K562 (cell line): ENCODE results near the gene PRPF6. TPM values are rescaled to one million over a fixed set of nuclear protein-coding genes. Genes with fewer than 3 reads are reported as not detected.
A peak's percentile ranks its signal among the peaks of the same experiment; 100 is the strongest.

ENCODE experiments used
- ATAC-seq: fragments of 200-7000 bp; cut with Tn5 transposase; 3 replicates; pipeline ENCODE4 v1.9.1; 2020; ENCODE audit warnings: moderate library complexity
- BruUV-seq: library from RNA; stranded (reverse); fragments of 400-500 nt; replicated peaks from 2 replicates; lab custom pipeline; 2021; lab: Mats Ljungman, UMichigan
- CTCF ChIA-PET: fragments of 300-600 bp; formaldehyde crosslinking; extraction: SDS; loops from one replicate; lab custom pipeline; 2021; ENCODE audit warnings: low intra/inter-chr PET ratio; lab: Yijun Ruan, JAX
- POLR2A ChIA-PET: fragments of 300-600, 350-650 bp; sonication (Branson Sonifier 250); formaldehyde crosslinking; extraction: SDS; loops from one replicate; lab custom pipeline; 2021; ENCODE audit warnings: antibody characterized with exemption, inconsistent platforms; lab: Yijun Ruan, JAX
- DNase-seq, 4 experiments: peaks; one replicate each; pipeline versions ENCODE4 v3.0.0 to v3.0.0-alpha.2; 2011 to 2018; ENCODE audit warnings: low spot score in 3 of 4, mixed read lengths in 3 of 4; ENCODE audit errors: extremely low read depth in 1 of 4
- FAIRE-seq: peaks from 2 replicates; lab custom pipeline; 2011; peaks lifted over from hg19 to GRCh38; lab: Jason Lieb, UNC
- H2AFZ ChIP-seq: 2 replicates; pipeline ENCODE4 v1.6.0; 2011; ENCODE audit warnings: low read depth, low read length, control low read depth, inconsistent platforms
- H3K27ac ChIP-seq: fragments of 200-600 bp; 3 replicates; pipeline ENCODE4 v1.8.0; 2011; ENCODE audit warnings: low read depth, mild to moderate bottlenecking, control low read depth, inconsistent platforms, low read length, moderate library complexity, mixed read lengths; ENCODE audit errors: extremely low read depth
- H3K27me3 ChIP-seq, 2 experiments: fragments of 300-600 bp in 1 of 2; 2 replicates in 1 of 2; 3 replicates in 1 of 2; pipeline versions ENCODE4 v1.6.0 to v1.8.0; 2011; ENCODE audit warnings: inconsistent platforms in 2 of 2, low read length in 2 of 2, mild to moderate bottlenecking in 1 of 2, mixed read lengths in 1 of 2, moderate library complexity in 1 of 2; ENCODE audit not compliant: control insufficient read depth in 2 of 2, insufficient read depth in 2 of 2
- H3K36me3 ChIP-seq: fragments of 300-600 bp; 3 replicates; pipeline ENCODE4 v1.8.0; 2011; ENCODE audit warnings: mild to moderate bottlenecking, low read length, inconsistent platforms; ENCODE audit not compliant: control insufficient read depth, insufficient read depth
- H3K4me1 ChIP-seq, 2 experiments: fragments of 200-600 bp in 1 of 2; replicated peaks in 1 of 2; 2 replicates in 1 of 2; 3 replicates in 1 of 2; pipeline versions ENCODE4 v1.5.1 to v1.8.0; 2011; ENCODE audit warnings: inconsistent platforms in 2 of 2, low read length in 2 of 2, mild to moderate bottlenecking in 1 of 2, mixed read lengths in 1 of 2, moderate library complexity in 1 of 2; ENCODE audit not compliant: control insufficient read depth in 2 of 2, insufficient read depth in 2 of 2
- H3K4me2 ChIP-seq: 2 replicates; pipeline ENCODE4 v1.6.1; 2011; ENCODE audit warnings: low read length, control low read depth, inconsistent platforms, mixed read lengths; ENCODE audit not compliant: insufficient read depth
- H3K4me3 ChIP-seq: fragments of 200-600 bp; sonication (generic), shearing (Covaris generic); 2 replicates; pipeline ENCODE4 v1.5.1; 2016; ENCODE audit warnings: control low read depth, inconsistent platforms
- H3K79me2 ChIP-seq: fragments of 200-600 bp; 3 replicates; pipeline ENCODE4 v1.8.0; 2011; ENCODE audit warnings: low read length, inconsistent platforms; ENCODE audit not compliant: control insufficient read depth, insufficient read depth
- H3K9ac ChIP-seq, 2 experiments: 2 replicates each; pipeline versions ENCODE4 v1.6.0 to v1.6.1; 2011; ENCODE audit warnings: low read depth in 2 of 2, low read length in 2 of 2, control low read depth in 1 of 2, inconsistent platforms in 1 of 2, mild to moderate bottlenecking in 1 of 2, mixed read lengths in 1 of 2; ENCODE audit not compliant: insufficient read depth in 1 of 2
- H3K9me1 ChIP-seq: one replicate; pipeline ENCODE4 v1.6.0; 2011; ENCODE audit warnings: inconsistent platforms, mild to moderate bottlenecking, low read length, moderate library complexity; ENCODE audit not compliant: control insufficient read depth, insufficient read depth
- H3K9me3 ChIP-seq: replicated peaks from 2 replicates; pipeline ENCODE4 v1.5.1; 2011; ENCODE audit warnings: low read depth, low read length, inconsistent platforms; ENCODE audit not compliant: control insufficient read depth, insufficient read depth
- H4K20me1 ChIP-seq: replicated peaks from 2 replicates; pipeline ENCODE4 v1.6.1; 2011; ENCODE audit warnings: low read length, inconsistent platforms, mixed read lengths; ENCODE audit not compliant: control insufficient read depth, insufficient read depth
- EHMT2 ChIP-seq: fragments of 450-650 bp; IDR thresholded peaks from 2 replicates; pipeline ENCODE4 v1.6.1; 2018; ENCODE audit warnings: antibody characterized with exemption
- GABPB2 ChIP-seq: fragments of 250-450 bp; sonication (Bioruptor Pico); conservative IDR thresholded peaks from 2 replicates; pipeline ENCODE4 v1.5.1; 2021; ENCODE audit warnings: mild to moderate bottlenecking
- JUN ChIP-seq, 2 experiments: sonication (generic) in 1 of 2; formaldehyde crosslinking in 1 of 2; IDR thresholded peaks; 2 replicates each; pipeline versions ENCODE4 v1.6.1 to v1.8.0; 2012 to 2022; ENCODE audit warnings: borderline replicate concordance in 2 of 2, mild to moderate bottlenecking in 2 of 2, improper control_type of control experiment in 1 of 2, low read depth in 1 of 2, low read length in 1 of 2, missing genetic modification reagents in 1 of 2
- LCOR ChIP-seq: sonication (generic); formaldehyde crosslinking; IDR thresholded peaks from 2 replicates; pipeline ENCODE4 v1.8.0; 2022; ENCODE audit warnings: mild to moderate bottlenecking, missing genetic modification reagents
- MCM7 ChIP-seq, 2 experiments: fragments of 450-650 bp; IDR thresholded peaks; 2 replicates each; pipeline ENCODE4 v1.6.1; 2016 to 2018
- MYNN ChIP-seq, 2 experiments: sonication (generic); formaldehyde crosslinking in 1 of 2; IDR thresholded peaks; 2 replicates each; pipeline versions ENCODE4 v1.5.0 to v1.6.1; 2016 to 2020; ENCODE audit warnings: antibody characterized with exemption in 1 of 2, missing genetic modification reagents in 1 of 2
- PATZ1 ChIP-seq: fragments of 250-450 bp; sonication (Bioruptor Pico); IDR thresholded peaks from 2 replicates; pipeline ENCODE4 v1.5.0; 2020; ENCODE audit warnings: mild to moderate bottlenecking, borderline replicate concordance
- SNRNP70 ChIP-seq: fragments of 200-400 bp; formaldehyde crosslinking; optimal IDR thresholded peaks from 2 replicates; pipeline ENCODE3; 2017; ENCODE audit warnings: low read depth, low read length
- TFE3 ChIP-seq: fragments of 450-650 bp; formaldehyde crosslinking; IDR thresholded peaks from 2 replicates; pipeline ENCODE4 v1.4.0; 2020; ENCODE audit warnings: mild to moderate bottlenecking, mixed read lengths
- ZBTB33 ChIP-seq: sonication (generic); formaldehyde crosslinking; IDR thresholded peaks from 2 replicates; pipeline ENCODE4 v1.8.1; 2023; ENCODE audit warnings: mild to moderate bottlenecking, missing genetic modification reagents
- ZNF551 ChIP-seq: fragments of 250-450 bp; sonication (Bioruptor Pico); IDR thresholded peaks from 2 replicates; pipeline ENCODE4 v1.5.0; 2021; ENCODE audit warnings: mild to moderate bottlenecking, moderate library complexity
- whole genome bisulfite sequencing: fragments of 100-300 bp; shearing (Covaris generic); methylation state at CpG from one replicate; pipeline ENCODE4 v1.1.6; 2016; ENCODE audit warnings: low coverage, mixed read lengths; ENCODE audit not compliant: insufficient coverage; ENCODE audit errors: missing lambda C conversion rate; 5-methylcytosine and 5-hydroxymethylcytosine counted together
- in situ Hi-C: fragments of 300-500 bp; cut with MboI; formaldehyde crosslinking; loops from 4 replicates; pipeline ENCODE4 v1.15.0; 2018; ENCODE audit warnings: inconsistent platforms, mixed read lengths
- intact Hi-C: fragments of 100-400 bp; cut with micrococcal nuclease; formaldehyde crosslinking; loops from 2 replicates; pipeline ENCODE4 v1.14.2; 2022
- polyA plus RNA-seq, 8 experiments: library from polyadenylated mRNA; depleted of rRNA in 4 of 8; stranded (reverse) in 5 of 8; unstranded in 3 of 8; fragments of >200 nt; fragmentation: Nextera tagmentation in 2 of 8; fragmentation: Illumina TruSeq in 1 of 8; extraction: Ambion mirVana in 2 of 8; extraction: Trizol in 1 of 8; gene quantifications; 2 replicates each; pipeline versions ENCODE4 v1.2.1 to v1.2.3, GENCODE V29; 2011 to 2014; ENCODE audit warnings: inconsistent platforms in 1 of 8, missing spikeins in 1 of 8
- total RNA-seq, 7 experiments: library from RNA; depleted of rRNA in 6 of 7; stranded (reverse); fragments of >200 nt in 6 of 7; fragmentation: Illumina TruSeq in 2 of 7; extraction: Trizol in 2 of 7; gene quantifications; 2 replicates each; pipeline versions ENCODE4 v1.2.1 to v1.2.3, GENCODE V29; 2011 to 2021; ENCODE audit warnings: low replicate concordance in 1 of 7

The PRPF6 gene
- total and polyA plus RNA-seq, 9 of the 15 experiments (the other 6 are each of a cell fraction or from before 2014, with no cell fraction given) = 4.2 to 83.2 (median 59.9) TPM

DNA sequence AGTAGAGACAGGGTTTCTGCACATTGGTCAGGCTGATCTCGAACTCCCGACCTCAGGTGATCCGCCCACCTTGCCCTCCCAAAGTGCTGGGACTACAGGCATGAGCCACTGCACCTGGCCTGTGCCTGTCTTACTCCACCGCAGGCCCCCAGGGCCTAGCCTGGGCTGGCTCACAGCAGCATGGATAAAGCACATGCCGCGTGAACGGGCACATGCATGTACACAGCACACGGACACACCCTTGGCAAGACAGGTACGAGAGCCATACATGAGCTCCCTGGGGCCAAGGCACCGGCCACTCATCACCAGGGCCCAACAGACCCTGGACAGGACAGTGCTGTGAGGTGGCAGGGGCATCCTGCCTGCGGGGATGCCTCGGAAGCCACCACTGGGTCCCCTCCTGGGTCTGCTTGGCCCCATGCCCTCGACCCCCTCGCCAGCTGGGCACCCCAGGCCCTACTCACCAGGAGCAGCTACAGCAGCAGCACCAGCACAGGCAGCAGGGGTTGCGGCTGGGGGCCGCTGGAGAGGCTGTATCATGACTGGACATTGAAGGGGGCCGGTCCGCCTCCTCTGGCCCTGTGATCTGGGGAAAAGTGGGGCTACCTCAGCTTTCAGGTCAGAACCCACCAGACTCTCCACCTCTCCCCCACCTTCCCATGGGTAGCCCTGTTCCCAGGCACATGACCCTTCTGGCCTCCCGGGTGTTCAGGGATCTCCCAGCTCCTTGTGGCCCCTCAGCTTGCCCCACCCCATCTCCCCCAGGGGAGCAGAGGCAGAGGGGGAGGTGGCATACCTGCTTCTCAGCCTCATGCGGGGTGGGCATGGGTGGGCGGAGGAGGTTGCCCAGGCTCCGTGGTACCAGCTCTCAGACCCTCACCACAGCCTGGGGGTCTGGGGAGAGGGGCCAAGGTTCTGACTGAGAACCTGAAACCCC lies 95.4 kb downstream of the PRPF6 start (continued):
- no peak for TF ChIP-seq MYNN (IDR thresholded peaks at IDR 0.05)
- no peak for TF ChIP-seq MYNN (CRISPR knock-in tag; IDR thresholded peaks at IDR 0.05)
- no peak for TF ChIP-seq MCM7 (IDR thresholded peaks at IDR 0.05)
- TF ChIP-seq PATZ1 = no peak
- TF ChIP-seq TFE3 (CRISPR knock-in tag) = no peak

DNA sequence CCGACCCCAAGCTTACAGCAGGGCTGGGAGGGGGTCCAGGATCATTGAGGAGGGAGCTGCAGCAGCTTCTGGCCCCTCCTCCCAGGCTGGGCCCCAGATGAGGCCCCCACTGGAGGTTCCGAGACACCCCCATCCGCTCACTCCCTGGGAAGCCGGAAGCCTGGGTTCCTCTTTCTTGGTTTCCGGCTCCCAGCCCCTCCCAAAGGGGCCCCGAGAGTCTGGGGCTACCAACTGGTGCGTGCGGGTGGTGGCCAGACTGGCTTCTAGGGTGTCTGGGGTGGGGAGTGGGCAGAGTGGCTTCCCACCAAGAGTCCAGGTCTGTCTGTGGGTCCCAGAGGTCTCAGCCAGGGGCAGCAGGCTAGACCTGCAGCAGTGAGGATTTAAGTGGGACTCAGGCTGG lies 96.2 kb downstream of the PRPF6 start:
- BruUV-seq = no TSS peak
- Histone ChIP-seq H3K27me3 (no peaks in the 10 kb centered on the region), H3K79me2 (peaks cover 10% of the 10 kb centered on the region; the same call in 2 of the 3 replicates), H3K9ac (peak overlapping the region in 1 of 2 experiments; percentile 65; a peak in 2 of 4 replicates), H3K4me3 (no peak overlapping the region), H3K36me3 (peaks cover 8% of the 10 kb centered on the region; the same call in 1 of the 3 replicates), H3K27ac (no peak overlapping the region), H3K4me2 (no peak overlapping the region), H4K20me1 (no peaks in the 10 kb centered on the region), H3K9me3 (no peaks in the 10 kb centered on the region), H2AFZ (no peak overlapping the region), H3K9me1 (no peaks in the 10 kb centered on the region), H3K4me1 (peaks cover 13 to 84% of the 10 kb centered on the region in 2 experiments; a peak in 4 of 5 replicates)
- WGBS = 92% methylated on average over 4 of the region's 8 CpGs
- in situ Hi-C loops (no loop called here), intact Hi-C loops (no loop called here)
- ATAC-seq (no peak), DNase-seq (no peak), FAIRE-seq (no peak)
- ChIA-PET POLR2A (interaction anchor here (0.9 kb wide), 1 partner anchor 9 kb away, joined by 5 read pairs; no protein-coding TSS in a partner anchor), CTCF (no interaction called here)
- TF ChIP-seq ZBTB33 (CRISPR knock-in tag) (no peak), LCOR (no peak), ZNF551 (no peak), EHMT2 (no peak), JUN (IDR thresholded peaks at IDR 0.05; ENCODE audit: borderline replicate concordance, low read depth, low read length) (no peak), JUN (CRISPR knock-in tag; IDR thresholded peaks at IDR 0.05; ENCODE audit: borderline replicate concordance) (no peak), SNRNP70 (no peak), GABPB2 (CRISPR knock-in tag) (no peak)
